OCI-LY7 (cell line): ENCODE measurements around the gene MTAP. TPM values are rescaled to one million over a fixed set of nuclear protein-coding genes. Genes with fewer than 3 reads are reported as not detected.

Experiments used
- BruUV-seq: library from RNA; stranded (reverse); fragments of 400-500 nt; replicated peaks from 2 replicates; lab custom pipeline; 2021; lab: Mats Ljungman, UMichigan
- CTCF ChIA-PET: fragments of 300-600 bp; sonication (Branson Sonifier 250); formaldehyde crosslinking; loops from one replicate; lab custom pipeline; 2022; ENCODE audit warnings: antibody characterized with exemption; ENCODE audit not compliant: unreplicated experiment; lab: Charles Lee
- POLR2A ChIA-PET: fragments of 300-600 bp; sonication (Branson Sonifier 250); formaldehyde crosslinking; loops from one replicate; lab custom pipeline; 2022; ENCODE audit warnings: antibody characterized with exemption; lab: Charles Lee
- DNase-seq: peaks from one replicate; pipeline ENCODE4 v3.0.0-alpha.2; 2015; ENCODE audit warnings: low spot score
- H2AFZ ChIP-seq: fragments of 200-600 bp; sonication (generic), shearing (Covaris generic); 2 replicates; pipeline ENCODE4 v1.6.1; 2014; ENCODE audit warnings: mild to moderate bottlenecking, antibody characterized with exemption, low read length, moderate library complexity
- H3K27ac ChIP-seq: fragments of 200-600 bp; sonication (generic); 2 replicates; pipeline ENCODE4 v1.5.1; 2014; ENCODE audit warnings: mixed run types, low read depth, mild to moderate bottlenecking, moderate library complexity, low read length, inconsistent platforms; ENCODE audit not compliant: poor library complexity, severe bottlenecking
- H3K36me3 ChIP-seq: fragments of 200-600 bp; sonication (generic); 2 replicates; pipeline ENCODE4 v1.6.1; 2014; ENCODE audit warnings: mild to moderate bottlenecking, antibody characterized with exemption, low read length, moderate library complexity, mixed read lengths; ENCODE audit not compliant: insufficient read depth
- H3K4me1 ChIP-seq: fragments of 200-600 bp; sonication (generic); 2 replicates; pipeline ENCODE4 v1.5.1; 2014; ENCODE audit warnings: mild to moderate bottlenecking, low read length; ENCODE audit not compliant: insufficient read depth, poor library complexity, severe bottlenecking
- H3K4me2 ChIP-seq: fragments of 200-600 bp; sonication (generic); 2 replicates; pipeline ENCODE4 v1.6.1; 2014; ENCODE audit warnings: mild to moderate bottlenecking, low read length
- H3K4me3 ChIP-seq: fragments of 200-600 bp; sonication (generic); 2 replicates; pipeline ENCODE4 v1.5.1; 2014; ENCODE audit warnings: mild to moderate bottlenecking, low read depth, low read length; ENCODE audit not compliant: poor library complexity, severe bottlenecking
- H3K79me2 ChIP-seq: fragments of 200-600 bp; sonication (generic); 2 replicates; pipeline ENCODE4 v1.6.1; 2016; ENCODE audit warnings: low read depth, mild to moderate bottlenecking, low read length, moderate library complexity, mixed read lengths; ENCODE audit not compliant: insufficient read depth
- H3K9me2 ChIP-seq: fragments of 200-600 bp; sonication (generic); 2 replicates; pipeline ENCODE4 v1.6.1; 2016; ENCODE audit warnings: mild to moderate bottlenecking, low read length, mixed read lengths; ENCODE audit not compliant: insufficient read depth
- H3K9me3 ChIP-seq: fragments of 200-600 bp; sonication (generic); 2 replicates; pipeline ENCODE4 v1.6.1; 2014; ENCODE audit warnings: mild to moderate bottlenecking, mixed run types, low read length, mixed read lengths
- H4K20me1 ChIP-seq: fragments of 200-600 bp; sonication (generic); 2 replicates; pipeline ENCODE4 v1.6.1; 2014; ENCODE audit warnings: mild to moderate bottlenecking, antibody characterized with exemption, low read length, moderate library complexity, mixed read lengths; ENCODE audit not compliant: insufficient read depth
- EZH2phosphoT487 ChIP-seq: fragments of 200-600 bp; sonication (generic); IDR thresholded peaks from 2 replicates; pipeline ENCODE4 v1.6.1; 2018; ENCODE audit warnings: low read depth, borderline replicate concordance, mild to moderate bottlenecking, mixed run types, antibody characterized with exemption, low read length, moderate library complexity, mixed read lengths
- intact Hi-C: fragments of 100-400 bp; cut with micrococcal nuclease; formaldehyde crosslinking; loops from one replicate; pipeline ENCODE4 v1.10.0; 2022; ENCODE audit not compliant: unreplicated experiment
- total RNA-seq, 2 experiments: library from RNA; depleted of rRNA in 1 of 2; stranded (reverse); fragments of >200 nt in 1 of 2; shearing (Covaris generic) in 1 of 2; gene quantifications; 2 replicates each; pipeline ENCODE4 v1.2.3, GENCODE V29; 2014 to 2022
- TF ChIP-seq, protein P1 (sequence below): fragments of 200-600 bp; sonication (generic); conservative IDR thresholded peaks from 2 replicates; pipeline ENCODE4 v1.5.1; 2014; ENCODE audit warnings: mild to moderate bottlenecking, antibody characterized with exemption, low read length, moderate library complexity, mixed read lengths

MTAP gene
- total RNA-seq, 2 experiments from 2014 or later = 41.6 to 101 TPM

- H2AFZ ChIP-seq = no peak overlapping the region
- POLR2A ChIA-PET = no interaction called here
- H3K9me2 ChIP-seq = no peaks in the 10 kb centered on the region
- peak overlapping the region; percentile 97 for H3K4me3 ChIP-seq
- H4K20me1 ChIP-seq = peaks cover 37% of the 10 kb centered on the region
- TF ChIP-seq, protein P1, sequence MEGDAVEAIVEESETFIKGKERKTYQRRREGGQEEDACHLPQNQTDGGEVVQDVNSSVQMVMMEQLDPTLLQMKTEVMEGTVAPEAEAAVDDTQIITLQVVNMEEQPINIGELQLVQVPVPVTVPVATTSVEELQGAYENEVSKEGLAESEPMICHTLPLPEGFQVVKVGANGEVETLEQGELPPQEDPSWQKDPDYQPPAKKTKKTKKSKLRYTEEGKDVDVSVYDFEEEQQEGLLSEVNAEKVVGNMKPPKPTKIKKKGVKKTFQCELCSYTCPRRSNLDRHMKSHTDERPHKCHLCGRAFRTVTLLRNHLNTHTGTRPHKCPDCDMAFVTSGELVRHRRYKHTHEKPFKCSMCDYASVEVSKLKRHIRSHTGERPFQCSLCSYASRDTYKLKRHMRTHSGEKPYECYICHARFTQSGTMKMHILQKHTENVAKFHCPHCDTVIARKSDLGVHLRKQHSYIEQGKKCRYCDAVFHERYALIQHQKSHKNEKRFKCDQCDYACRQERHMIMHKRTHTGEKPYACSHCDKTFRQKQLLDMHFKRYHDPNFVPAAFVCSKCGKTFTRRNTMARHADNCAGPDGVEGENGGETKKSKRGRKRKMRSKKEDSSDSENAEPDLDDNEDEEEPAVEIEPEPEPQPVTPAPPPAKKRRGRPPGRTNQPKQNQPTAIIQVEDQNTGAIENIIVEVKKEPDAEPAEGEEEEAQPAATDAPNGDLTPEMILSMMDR = no peak
- no peak for TF ChIP-seq EZH2phosphoT487
- BruUV-seq = no TSS peak
- no peak for DNase-seq
- H3K4me1 ChIP-seq = peaks cover 50% of the 10 kb centered on the region
- intact Hi-C loops = loop anchor here (10.0 kb wide), 1 partner anchor 710 kb away; no protein-coding TSS in a partner anchor
- no peaks in the 10 kb centered on the region for H3K9me3 ChIP-seq
- H3K36me3 ChIP-seq = peaks cover 66% of the 10 kb centered on the region
- CTCF ChIA-PET = no interaction called here
- peak overlapping the region; percentile 87 for H3K4me2 ChIP-seq
- no peak overlapping the region for H3K27ac ChIP-seq
- peaks cover 68% of the 10 kb centered on the region for H3K79me2 ChIP-seq
Observed at GRCh38 chr9:21804791-21805190, 2.4 kb downstream of the MTAP start.

GRCh38 chr9:21806644-21807043 is 4.2 kb downstream of the MTAP start:
- POLR2A ChIA-PET = interaction anchor here (0.5 to 1.2 kb wide), 2 partner anchors 202 to 248 kb away, joined by 3 to 4 read pairs; no protein-coding TSS in a partner anchor
- H2AFZ ChIP-seq = no peak overlapping the region
- CTCF ChIA-PET = no interaction called here
- intact Hi-C loops = loop anchor here (10.0 kb wide), 1 partner anchor 708 kb away; no protein-coding TSS in a partner anchor
- peaks cover 47% of the 10 kb centered on the region for H3K4me1 ChIP-seq
- no peak overlapping the region for H3K4me3 ChIP-seq
- H3K27ac ChIP-seq = no peak overlapping the region
- DNase-seq = no peak
- peaks cover 37% of the 10 kb centered on the region for H4K20me1 ChIP-seq
- H3K9me2 ChIP-seq = no peaks in the 10 kb centered on the region
- no TSS peak for BruUV-seq
- peaks cover 84% of the 10 kb centered on the region for H3K36me3 ChIP-seq
- peaks cover 68% of the 10 kb centered on the region for H3K79me2 ChIP-seq
- no peaks in the 10 kb centered on the region for H3K9me3 ChIP-seq
- H3K4me2 ChIP-seq = peak overlapping the region; percentile 87; the same call in 1 of the 2 replicates
- no peak for TF ChIP-seq EZH2phosphoT487
- TF ChIP-seq, protein P1 = no peak

DNA sequence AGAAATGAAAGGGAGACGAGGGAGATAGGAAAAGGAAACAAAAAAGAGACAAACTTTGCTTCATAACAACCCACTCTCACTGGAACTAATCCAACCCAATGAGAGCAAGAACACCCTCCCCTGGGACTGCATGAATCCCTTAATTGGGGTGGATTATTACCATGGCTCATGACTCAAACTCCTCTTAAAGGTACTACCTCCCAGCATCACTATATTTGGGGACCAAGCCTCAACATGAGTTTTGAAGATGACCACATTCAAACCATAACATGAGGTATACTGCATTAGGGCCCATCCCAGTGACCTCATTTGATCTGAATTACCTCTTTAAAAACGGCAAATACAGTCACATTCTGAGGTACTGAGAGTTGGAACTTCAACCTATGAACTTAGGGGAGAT is 8.0 kb downstream of the MTAP start:
- Histone ChIP-seq H3K9me2 (no peaks in the 10 kb centered on the region), H3K9me3 (no peaks in the 10 kb centered on the region), H3K4me1 (peaks cover 47% of the 10 kb centered on the region), H2AFZ (no peak overlapping the region), H3K4me2 (no peak overlapping the region), H3K36me3 (peaks cover 98% of the 10 kb centered on the region), H3K27ac (no peak overlapping the region), H4K20me1 (peaks cover 41% of the 10 kb centered on the region), H3K4me3 (no peak overlapping the region), H3K79me2 (peaks cover 61% of the 10 kb centered on the region)
- no peak for DNase-seq
- ChIA-PET POLR2A (interaction anchor here (1.1 kb wide), 1 partner anchor 428 kb away, joined by 3 read pairs; no protein-coding TSS in a partner anchor), CTCF (interaction anchor here (1.1 kb wide), 1 partner anchor 430 kb away, joined by 4 read pairs; no protein-coding TSS in a partner anchor)
- intact Hi-C loops = loop anchor here (5.0 kb wide), 3 partner anchors 297 to 642 kb away; no protein-coding TSS in a partner anchor
- BruUV-seq = no TSS peak
- TF ChIP-seq, protein P1 = no peak
- TF ChIP-seq EZH2phosphoT487 = no peak
